ENCODE data around the gene CKLF.
A peak's percentile ranks its signal among the peaks of the same experiment; 100 is the strongest.
"Not testable (repeated sequence)": the region's sequence is repeated elsewhere in the genome, so short reads cannot be mapped to it uniquely, and the experiment has no call there.

Gene CKLF, protein sequence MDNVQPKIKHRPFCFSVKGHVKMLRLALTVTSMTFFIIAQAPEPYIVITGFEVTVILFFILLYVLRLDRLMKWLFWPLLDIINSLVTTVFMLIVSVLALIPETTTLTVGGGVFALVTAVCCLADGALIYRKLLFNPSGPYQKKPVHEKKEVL

DNA sequence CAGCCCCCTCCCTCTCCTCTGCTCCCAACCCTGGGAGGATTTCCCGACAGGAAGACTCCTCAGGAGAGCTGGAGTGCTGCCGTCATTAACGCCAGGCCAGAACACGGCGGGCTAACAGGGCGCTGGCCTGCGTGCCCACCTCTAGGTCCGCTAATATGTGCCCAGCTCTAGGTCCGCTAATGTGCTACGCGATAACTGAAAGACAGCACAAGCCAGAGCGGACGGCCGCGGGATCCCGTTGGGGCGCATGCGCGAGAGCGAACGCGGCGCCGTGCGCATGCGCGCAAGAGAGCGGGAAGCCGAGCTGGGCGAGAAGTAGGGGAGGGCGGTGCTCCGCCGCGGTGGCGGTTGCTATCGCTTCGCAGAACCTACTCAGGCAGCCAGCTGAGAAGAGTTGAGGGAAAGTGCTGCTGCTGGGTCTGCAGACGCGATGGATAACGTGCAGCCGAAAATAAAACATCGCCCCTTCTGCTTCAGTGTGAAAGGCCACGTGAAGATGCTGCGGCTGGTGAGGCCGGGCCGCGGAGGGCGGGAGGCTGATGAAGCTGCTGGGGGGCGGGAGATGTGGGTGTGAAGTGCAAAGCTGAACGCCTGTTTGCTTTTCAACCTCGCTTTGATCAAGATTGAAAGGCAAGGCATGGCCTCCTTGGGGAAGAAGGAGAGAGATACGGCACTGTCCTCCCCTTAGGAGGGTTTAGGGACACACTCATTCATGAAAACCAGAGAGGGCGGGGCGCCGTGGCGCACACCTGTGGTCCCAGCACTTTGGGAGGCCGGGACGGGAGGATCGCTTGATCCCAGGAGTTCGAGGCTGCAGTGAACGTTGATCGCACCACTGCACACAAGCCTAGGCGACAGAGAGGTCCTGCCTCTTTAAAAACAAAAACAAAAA is at the start of gene CKLF:
CKLF (plus strand) TSS at position 291 of the 892 bp plus-strand sequence; CDS start at position 431, 140 bp downstream.
- peak; percentile 94 for DNase-seq

DNA sequence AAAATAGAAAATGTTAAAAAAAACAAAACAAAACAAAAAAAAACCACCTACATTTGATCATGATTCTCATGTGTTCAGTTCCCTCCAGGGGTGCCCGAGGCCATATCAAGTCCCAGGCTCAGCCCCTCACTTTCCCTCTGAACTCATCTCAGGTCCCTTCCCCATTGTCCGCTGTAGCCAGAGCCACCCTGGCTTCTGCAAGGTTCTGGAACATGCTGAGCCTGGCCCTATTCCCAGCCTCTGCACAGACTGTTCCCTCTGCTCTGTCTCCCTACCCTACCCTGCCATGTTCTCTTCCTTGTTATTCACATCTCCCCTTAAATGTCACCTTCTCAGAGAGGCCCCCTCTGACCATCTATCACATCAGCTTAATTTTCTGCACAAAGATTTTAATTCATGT is 49.3 kb upstream of the CKLF start:
- no peak for DNase-seq

DNA sequence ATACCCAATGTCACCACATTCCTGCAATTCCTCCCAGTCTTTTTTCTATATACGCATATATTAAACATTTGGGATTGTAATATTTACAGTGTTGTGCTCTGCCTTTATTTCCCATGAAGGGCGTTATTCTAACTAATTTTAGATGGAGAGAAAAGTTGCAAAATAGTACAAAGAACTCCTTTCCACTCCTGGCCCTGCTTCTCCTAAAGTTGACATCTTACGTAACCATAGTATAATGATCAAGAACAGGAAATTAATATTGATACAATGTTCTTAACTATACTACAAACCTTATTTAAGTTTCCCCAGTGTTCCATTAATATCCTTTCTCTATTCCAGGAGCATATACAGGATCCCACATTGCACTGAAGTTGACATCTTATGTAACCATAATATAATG is 48.8 kb upstream of the CKLF start:
- DNase-seq, result no peak

DNA sequence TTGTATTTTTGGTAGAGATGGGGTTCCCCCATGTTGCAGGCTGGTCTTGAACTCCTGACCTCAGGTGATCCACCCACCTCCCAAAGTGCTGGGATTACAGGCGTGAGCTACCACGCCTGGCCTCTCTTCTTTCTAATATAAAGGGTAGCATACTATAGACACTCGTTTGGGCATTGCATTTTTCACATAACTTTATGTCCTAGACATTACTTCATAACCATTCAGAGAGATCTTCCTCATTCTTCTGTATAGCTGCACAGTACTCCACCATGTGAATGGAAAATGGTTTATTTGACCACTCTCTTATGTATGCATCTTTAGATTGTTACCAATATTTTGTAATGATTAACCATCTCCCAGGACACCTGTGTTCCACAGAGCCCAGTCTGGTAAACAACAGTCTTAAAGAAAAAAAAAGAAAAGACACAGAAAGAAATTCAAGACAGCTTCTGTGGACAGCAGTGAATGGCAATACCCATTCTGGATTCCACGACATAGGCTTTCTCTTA is 44.6 kb upstream of the CKLF start:
- no peak for DNase-seq

DNA sequence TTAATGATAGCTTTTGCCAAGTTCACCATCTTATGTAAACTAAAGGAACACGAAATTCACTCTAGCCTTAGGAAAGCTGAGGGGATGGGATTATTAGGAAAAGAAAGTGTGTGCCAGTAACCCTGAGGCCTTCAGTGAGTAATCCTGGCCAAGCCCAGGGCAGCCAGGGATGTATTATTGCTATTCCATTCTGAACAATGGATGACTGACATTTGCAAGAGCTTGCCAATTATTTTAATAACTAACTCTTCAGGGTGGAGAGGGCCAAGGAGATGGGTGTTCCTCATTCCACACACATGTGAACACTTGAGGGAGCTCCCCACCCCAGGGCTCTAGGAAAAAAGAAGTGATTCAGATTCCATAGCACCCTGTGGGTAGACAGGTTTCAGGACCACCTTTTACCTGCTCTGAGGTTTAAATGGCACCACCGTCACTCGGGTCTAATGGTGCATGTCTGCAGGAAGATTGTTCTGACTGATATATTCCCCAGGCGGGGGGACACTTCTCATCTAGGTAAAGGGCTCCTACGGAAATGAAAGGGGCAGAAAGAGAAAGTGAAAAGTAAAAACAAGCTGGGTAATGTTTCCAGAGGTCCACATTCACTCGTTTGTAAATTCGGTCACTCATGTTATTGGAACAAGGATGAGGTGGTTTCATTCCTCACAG is 44.0 kb upstream of the CKLF start:
- no peak for DNase-seq

DNA sequence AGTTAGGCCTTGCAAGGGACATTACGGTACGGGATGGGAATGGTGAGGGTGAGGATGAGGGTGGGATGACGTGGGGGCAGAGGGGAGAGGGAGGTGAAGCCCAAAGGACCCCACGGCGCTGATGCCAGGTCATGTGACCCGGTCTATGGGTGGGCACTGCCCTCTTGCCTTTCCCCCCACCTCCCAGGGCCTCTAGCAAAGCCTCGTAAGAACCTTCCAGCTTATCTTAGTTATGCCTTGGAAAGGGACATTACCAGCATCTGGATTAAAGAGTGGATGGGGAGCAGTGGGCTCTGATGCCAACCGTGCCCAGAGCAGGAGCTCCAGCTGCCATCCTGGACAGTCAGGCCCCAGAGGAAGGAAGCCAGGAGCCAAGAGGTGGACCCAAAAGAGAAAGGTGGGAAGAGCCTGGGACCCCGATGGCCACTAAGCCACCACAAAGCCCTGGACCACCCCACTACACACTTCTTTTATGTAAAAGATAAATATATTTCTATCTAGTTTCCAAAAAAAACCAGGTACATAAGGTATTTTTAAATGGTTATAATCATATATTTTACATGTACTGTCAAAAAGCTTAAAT is 43.4 kb upstream of the CKLF start:
- DNase-seq, result no peak

DNA sequence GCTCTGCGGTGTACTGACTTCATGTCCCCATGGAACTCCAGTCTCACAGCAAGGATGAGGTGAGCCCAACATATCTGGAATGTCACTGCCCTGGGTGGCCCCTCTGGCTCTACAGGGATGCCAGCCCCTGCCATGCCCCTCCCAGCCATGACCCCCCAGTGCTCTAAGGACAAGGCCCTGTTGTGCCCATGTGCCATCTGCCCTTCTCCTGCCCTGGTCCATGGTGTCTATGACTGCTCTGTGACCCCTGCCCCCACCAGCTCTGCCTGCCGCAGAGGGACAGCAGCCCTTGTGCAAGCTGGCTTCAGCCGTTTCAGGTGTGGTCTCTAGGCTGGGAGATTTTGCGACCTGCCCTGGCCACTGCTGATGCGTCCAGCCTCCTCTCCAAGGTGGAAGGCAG is 42.8 kb upstream of the CKLF start:
- no peak for DNase-seq

DNA sequence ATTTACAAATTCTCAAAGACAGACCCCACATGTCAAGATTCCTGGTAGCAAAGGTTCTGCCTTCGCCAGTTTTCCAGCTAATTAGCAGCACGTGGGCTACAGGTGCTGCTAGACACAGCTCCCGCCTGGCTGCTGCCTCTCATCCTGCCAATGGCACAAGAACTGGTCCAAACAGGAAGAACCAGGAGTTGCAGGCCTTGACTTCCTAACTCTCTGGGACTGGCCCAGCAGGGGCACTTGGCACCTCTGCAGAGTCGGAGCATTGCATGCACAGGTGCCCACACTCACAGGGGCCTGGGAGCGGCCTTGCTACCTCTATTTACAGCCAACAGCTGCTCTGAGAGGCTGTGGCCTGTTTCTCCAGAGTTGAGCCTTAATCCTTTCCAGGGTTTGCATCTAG is 42.1 kb upstream of the CKLF start:
- DNase-seq, result no peak

DNA sequence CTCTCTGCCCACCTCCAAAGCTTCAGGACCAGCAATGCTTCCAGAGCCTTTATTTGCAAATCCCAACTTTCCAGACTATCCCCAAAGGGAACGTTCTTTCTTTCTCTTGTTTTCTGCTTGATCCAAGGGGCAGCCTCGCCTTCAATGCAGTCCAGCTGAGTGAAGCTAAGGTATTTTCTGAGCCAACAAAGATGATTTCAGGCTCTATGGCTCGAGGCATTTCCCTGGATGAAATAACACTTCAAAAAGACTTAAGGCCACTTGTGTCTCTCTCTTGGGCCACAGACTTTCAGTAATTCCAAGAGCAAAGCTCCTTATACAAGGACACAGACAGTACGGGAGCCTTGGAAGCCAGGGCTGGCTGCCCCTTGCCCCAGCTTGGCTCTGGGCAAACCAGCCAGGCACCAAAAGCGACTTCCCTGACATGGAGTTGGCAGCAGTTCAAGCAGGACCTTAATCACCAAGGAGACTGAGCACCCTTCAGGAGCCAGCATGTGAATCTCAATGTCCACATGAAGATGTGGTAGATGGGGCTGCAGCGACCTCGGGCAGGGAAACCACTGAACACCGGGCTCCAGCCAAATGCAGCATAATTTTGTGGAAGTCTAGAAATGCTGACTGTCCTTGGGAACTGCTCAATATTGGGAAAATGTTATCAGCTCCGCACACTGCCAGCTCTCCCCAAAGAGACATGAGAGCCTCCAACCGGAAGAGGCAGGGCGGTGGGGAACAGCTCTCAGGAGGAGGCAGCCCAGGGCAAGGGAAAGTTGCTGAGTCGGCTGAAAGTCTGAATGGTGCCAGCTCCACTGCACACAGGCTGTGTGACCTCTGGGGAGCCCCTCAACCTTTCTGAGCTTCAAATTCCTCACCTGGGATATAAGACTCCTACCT is 41.4 kb upstream of the CKLF start:
- DNase-seq, result no peak

DNA sequence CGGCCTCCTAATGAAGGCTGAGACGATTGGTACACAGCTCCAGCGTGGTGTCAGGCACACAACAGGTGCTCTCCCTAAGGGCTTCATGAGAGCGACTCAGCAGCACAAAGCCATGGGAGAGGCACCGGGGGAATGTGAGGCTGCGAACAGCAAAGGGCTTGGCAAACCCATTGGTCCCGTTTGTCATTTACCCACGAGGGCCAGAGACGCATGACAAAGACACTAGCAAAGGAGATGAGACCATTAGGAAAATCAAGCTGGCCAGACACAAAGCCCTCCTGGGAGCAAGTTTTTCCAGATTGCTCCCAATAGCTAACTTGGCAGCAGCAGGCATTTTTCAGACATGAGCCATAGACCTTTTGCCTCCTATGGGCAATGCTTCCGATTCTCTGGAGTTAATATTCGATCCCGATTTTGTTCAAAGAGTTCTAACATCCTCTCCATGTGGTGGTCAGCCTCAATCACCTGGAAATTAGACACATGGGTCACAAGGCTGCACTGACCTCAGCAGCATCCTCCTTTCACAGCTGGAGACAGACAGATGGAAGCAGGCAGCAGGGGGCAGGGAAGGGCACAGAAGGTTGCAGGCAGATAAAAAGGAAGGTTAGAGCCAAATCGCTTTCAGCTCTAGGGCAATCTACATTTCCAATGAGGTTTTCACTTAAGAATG is 40.6 kb upstream of the CKLF start:
- DNase-seq, result no peak

DNA sequence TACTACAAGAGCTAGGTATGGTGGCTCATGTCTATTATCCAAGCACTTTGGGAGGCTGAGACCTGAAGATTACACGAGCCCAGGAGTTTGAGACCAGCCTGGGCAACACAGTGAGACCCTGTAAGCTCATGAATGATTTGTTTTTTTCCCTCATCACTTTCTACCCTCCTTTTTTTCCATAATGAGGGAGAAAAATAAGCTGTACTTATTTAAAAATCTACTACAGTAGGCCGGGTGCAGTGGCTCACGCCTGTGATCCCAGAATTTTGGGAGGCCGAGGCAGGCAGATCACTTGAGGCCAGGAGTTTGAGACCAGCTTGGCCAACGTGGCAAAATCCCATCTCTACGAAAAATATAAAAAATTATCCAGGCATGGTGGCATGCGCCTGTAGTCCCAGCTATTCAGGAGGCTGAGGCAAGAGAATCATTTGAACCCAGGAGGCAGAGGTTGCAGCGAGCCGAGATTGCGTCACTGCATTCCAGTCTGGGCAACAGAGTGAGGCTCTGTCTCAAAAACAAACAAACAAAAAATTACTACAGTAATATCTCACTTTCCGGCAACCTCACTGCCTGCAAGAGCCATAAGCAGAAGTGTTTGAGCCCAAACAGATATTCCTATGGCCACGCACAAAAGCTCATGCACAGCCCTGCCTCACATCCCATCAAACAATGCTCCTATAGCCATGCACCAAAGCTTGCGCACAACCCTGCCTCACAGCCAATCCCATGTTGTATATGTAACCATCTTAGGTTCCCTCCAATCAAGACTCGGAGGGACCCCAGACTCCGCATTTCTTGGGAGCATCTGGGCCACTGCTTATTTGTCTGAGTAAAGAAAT is 39.9 kb upstream of the CKLF start:
- DNase-seq, result no peak

DNA sequence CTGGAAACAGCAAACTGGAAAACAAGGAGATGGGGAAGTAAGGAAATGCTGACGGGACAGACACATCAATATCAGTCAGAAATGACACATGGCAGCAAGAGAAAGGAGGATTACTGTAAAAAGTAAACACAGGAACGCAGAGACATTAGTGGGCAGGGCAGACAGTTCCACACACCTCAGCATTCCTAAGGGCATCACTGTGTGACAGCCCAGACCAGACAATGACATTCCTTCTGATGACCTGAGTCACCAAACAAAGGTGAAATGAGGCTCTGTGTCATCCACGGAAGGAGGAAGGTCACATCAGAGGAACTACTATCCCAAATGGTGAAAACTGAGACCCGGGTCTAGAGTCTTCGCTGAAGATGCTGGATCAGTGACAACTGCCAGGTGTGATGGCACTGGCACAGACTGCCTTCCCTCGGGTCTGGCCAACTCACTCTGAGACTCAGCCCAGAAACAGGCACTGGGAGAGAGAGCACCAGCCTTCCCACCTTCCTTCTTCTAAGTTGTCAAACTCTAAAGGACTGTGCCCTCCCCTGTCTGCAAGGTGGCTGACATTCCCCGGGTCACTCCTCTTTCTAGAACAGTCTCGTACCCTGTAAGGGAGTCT is 39.2 kb upstream of the CKLF start:
- DNase-seq, result no peak

DNA sequence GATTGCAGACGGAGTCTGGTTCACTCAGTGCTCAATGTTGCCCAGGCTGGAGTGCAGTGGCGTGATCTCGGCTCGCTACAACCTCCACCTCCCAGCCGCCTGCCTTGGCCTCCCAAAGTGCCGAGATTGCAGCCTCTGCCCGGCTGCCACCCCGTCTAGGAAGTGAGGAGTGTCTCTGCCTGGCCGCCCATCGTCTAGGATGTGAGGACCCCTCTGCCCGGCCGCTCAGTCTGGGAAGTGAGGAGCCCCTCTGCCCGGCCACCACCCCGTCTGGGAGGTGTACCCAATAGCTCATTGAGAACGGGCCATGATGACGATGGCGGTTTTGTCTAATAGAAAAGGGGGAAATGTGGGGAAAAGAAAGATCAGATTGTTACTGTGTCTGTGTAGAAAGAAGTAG is 38.0 kb upstream of the CKLF start:
- not testable (repeated sequence) for DNase-seq

DNA sequence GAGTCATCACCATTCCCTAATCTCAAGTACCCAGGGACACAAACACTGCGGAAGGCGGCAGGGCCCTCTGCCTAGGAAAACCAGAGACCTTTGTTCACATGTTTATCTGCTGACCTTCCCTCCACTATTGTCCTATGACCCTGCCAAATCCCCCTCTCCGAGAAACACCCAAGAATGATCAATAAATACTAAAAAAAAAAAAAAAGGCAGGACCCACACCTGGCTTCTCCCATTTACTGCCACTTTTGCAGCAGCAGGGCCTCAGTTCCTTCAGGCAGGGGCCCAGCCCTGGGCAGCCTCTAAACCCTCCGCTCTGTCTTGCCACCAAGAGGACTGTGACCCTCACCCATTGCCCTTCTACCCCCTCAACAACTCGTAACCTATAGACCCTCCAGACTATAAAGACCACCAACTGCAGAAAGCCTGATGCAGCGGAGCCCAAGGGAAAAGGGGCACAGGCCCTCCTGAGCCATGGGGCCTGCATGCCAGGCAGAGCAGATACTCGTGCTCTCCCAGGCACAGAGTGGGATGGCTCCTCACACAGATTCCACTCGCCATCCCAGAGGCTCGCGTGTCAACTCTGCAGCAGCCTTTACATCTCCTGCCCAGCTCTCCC is 37.3 kb upstream of the CKLF start:
- not testable (repeated sequence) for DNase-seq

DNA sequence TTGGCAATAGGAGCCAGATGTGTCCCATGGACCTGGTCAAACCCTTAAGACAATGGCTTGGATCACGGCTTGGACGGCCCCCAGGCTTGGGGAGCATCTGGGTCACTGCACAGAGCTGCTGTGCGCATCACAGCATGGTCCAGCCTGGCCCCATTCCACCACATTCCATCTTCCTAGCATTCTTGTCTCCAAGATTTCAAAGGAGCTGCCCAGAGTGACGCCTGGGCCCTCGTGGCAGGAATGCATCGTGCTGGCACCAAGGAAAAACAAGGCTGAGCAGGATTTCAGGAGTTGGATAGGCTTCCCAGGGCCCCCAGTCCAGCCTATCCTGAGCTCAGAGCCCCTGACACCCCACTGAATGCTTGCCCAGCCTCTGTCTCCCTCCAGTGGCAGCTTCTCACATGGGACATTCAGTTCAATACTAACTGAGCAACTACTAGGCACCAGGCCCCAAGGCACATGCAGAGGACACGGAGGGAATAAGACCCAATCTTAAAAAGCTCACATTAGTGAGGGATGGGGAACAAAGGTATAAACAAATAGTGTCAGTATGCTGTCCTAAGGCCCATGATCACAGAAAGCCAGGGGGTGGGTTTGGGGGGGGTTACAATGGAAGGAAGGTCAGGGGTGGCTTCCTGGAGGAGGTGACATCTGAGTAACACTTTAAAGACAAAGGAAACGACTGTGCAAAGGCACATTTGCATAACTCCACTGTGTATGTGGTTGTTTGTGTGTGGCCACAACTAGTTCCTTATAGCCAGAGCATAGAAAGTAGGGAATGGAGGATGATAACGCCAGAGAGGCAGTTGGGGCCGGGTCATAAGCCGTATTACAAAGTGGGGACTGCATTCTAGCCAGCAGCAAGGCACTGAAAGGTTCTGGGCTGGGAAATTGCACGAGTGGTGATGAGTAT is 36.5 kb upstream of the CKLF start:
- DNase-seq, result no peak

DNA sequence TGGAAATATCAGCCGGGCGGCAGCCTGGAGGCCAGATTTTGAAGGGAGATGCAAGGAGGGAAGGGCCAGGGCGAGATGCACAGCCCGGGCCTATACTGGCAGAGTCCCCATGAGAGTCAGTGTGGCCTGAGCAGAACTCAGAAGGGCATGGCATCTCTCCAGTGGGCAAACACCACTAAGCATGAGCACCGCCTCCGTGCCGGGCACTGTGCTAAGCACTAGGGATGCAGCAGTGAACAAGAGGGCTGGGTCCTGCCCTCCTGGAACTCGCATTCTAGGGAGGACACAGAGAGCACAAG is 35.9 kb upstream of the CKLF start:
- DNase-seq, result no peak

DNA sequence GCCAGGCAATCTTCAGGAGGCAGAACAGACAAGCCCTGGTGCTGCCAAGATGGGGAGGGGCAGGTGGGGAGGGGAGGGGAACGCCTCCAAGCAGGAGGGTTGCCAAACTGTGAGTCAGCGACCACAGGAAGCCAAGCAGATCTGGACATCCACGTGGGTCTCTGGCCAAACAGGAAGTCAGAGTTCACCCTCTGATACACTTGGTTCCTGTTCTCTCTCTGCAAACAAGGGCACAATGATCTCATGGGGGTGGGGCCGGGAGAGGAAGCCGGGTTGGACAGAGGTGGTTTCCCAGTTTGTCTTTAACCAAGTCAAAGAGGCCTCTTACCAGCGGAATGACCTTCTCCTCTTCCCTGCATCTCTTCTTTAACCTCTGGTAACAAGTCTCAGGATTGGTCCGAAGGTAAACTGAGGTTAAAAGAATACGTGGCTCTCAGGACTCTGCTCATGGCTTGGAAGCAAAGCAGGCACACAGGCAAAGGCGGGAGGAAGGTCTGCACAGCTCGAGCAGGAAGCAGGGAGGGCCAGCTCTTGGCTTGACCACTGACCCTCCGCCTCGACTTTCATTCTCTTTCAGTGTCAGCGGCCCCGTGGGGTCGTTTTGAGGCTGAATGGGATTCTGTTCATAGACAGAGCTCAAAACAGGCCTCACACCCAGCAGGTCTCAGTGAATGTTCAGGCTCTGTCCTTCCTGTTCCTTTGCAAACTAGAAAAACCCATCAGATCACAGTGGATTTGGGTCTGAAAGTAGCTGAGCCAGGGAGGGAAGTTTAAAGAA is 35.4 kb upstream of the CKLF start:
- DNase-seq, result peak; percentile 93
